HUDEP-2 (cell line): ENCODE data around the gene CDC34.
A peak's percentile ranks its signal among the peaks of the same experiment; 100 is the strongest.

Experiments used
- DNase-seq, 76 experiments: peaks; one replicate each; lab custom pipeline; 2025; ENCODE audit not compliant: unreplicated experiment in 76 of 76; lab: John Stamatoyannopoulos, UW

CDC34 gene

GRCh38 chr19:518598-519231, 12.8 kb upstream of the CDC34 start:
- DNase-seq = no peak

GRCh38 chr19:519449-519865, 12.1 kb upstream of the CDC34 start:
- no peak for DNase-seq

DNA sequence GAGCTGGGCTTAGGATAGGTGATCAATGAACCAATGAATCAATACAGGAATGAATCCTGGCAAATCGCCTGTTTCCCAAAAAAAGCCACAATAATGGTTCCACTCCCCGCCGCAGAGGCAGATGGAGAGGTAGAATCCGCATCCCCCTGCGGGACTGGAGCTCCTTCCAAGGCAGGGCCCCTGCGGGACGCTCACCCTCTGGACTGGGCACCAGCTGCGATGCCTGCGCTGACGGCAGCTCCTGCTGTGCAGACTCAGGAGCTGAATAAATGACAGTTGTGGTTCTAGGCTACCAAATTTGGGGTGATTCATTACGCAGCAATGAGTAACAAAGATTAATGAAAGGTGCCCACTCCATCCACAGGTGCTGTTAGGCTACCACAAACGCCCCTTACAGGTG, 8.8 kb upstream of the CDC34 start:
- no peak for DNase-seq

DNA sequence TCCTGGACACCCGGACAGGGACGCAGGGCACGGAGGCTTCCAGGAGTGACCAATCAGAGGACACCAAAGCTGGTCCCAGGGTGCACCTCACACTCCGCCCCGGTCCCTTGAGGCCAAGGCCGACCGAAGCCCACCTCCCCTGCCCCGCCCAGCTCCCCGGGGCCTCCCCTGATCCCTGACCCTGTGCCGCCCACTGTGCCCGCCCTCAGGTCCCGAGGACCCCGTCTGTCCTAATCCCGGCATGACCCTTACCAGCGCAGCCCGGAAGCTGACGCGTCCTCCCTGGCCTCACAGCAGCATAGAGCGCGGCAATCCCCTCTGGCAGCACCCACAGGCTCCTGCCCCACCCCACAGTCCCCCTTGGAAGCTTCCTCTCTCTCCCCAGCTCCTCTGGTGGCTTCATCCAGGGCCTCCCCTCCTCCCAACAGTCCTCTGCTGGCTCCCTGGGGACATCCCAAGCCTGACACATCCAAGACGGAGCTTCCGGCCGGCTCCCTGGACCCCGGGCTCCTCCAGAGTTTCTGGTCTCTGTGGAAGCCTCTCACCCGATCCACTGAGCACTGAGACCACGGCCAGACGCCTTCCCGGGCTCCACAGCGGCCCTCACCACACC, 7.4 kb upstream of the CDC34 start:
- no peak for DNase-seq

DNA sequence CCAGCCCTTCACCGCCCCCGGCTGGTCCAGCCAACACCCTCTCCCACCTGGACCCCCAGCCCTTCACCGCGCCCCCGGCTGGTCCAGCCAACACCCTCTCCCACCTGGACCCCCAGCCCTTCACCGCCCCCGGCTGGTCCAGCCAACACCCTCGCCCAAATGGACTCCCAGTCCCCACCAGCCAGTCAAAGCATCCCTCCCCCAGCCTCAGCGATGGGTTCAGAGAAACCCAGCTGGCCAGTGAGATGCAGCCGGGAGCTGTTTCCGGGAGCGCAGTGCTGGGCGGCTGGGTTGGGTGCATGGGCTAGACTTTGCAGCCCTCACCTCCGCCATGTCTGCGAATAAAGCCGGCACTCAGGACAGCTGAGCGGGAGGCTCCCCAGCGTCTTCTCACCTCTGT, 6.5 kb upstream of the CDC34 start:
- no peak for DNase-seq

DNA sequence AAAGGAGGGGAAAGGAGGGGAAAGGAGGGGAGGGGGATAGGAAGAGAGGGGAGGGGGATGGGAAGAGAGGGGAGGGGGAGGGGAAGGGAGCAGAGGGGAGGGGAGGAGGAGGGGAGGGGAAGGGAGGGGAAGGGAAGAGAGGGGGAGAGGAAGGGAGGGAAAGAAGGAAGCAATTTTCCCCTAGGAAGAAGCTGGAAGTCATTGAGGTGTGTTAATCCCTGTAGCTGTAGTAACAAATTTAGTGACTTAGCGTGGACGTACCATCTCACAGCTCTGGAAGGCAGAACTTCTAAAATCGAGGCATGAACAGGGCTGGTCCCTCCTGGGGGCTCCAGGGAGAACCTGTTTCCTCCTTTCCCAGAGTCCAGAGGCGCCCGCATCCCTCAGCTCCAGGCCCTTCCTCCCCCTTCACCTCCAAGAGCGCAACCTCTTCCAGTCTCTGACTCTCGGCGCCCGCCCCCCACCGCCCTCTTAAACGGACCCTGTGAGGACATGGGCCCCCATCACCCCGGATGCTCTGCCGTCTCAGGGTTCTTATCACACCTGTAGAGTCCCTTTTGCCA, 5.6 kb upstream of the CDC34 start:
- no peak for DNase-seq

GRCh38 chr19:530134-531008, 1.2 kb upstream of the CDC34 start:
- DNase-seq = no peak

DNA sequence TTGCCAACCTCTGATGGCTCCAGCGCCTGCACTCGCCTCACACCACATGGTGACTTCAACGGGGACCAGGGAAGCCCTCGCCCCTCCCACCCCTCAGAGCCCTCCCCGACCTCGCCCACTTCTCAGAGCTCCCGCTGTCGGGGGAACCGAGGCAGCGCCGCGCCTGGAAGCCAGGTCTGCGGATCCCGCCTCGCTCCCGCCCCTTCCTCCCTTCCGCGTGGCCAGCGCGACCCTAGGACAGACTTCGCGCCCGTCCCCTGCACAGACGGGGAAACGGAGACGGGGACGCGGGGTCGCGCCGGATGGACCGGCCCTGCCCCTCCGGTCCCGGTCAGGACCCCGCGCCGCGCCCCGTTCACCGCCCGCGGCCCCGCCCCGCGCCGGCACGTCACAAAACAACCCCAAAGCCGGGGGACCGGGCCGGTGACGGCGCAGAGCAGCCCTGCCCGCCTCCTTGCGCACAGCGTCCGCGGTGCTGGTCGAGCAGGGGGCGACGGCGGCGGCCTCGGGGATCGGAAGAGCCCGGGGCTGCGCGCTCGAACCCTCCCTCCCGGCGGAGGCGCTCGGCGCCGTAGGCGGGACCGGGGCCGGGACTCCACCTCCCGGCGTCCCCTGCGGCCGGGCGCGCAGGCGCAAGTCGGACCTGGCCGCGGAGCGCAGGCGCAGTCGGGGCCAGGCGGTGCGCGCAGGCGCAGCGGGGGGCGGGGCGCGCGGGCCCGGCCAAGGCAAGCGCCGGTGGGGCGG, 379 bp upstream of the CDC34 start:
- peak in 70 of 76 experiments; percentile 40 to 97 (median 82) for DNase-seq

- DNase-seq = peak in 57 of 76 experiments; percentile 6 to 85 (median 56)
Observed at GRCh38 chr19:532561-533363, 1.2 kb downstream of the CDC34 start.

DNA sequence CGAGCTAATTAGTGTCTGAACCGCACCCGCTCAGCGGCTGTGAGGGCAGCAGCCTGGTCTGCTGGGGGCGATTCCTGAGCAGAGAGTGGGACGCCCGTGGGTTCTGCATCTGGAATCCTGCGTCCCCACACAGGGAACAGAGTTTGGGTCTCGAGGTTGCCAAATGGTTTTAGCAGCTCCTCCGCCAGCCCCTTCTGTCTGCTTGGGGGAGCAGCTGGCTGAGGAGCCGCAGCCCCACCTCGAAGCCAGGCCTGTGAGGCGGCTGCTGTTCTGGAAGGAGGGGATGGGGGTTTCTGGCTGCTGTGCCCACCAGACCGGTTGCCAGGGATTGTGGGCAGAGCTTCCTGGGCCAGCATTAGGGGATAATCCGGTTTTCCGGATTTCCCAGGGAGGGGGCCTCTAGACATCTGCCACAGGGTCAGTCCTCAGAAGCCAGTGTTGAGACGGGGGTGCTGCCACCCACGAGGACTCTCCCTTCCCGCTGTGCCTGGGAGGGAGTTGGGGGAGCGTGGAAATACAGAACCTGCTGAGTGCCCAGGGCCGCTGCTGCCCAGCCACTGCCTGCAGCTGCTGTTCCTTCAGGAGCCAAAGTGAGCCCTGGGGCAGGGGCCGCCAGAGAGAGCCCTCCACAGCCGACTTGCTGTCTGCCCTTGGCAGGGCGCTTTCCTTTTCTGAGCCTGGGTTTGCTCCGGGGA, 2.0 kb downstream of the CDC34 start:
- no peak for DNase-seq

- DNase-seq = peak in 6 of 76 experiments; percentile 15 to 23 (median 20)
Observed at GRCh38 chr19:534088-534487, 2.5 kb downstream of the CDC34 start.

DNA sequence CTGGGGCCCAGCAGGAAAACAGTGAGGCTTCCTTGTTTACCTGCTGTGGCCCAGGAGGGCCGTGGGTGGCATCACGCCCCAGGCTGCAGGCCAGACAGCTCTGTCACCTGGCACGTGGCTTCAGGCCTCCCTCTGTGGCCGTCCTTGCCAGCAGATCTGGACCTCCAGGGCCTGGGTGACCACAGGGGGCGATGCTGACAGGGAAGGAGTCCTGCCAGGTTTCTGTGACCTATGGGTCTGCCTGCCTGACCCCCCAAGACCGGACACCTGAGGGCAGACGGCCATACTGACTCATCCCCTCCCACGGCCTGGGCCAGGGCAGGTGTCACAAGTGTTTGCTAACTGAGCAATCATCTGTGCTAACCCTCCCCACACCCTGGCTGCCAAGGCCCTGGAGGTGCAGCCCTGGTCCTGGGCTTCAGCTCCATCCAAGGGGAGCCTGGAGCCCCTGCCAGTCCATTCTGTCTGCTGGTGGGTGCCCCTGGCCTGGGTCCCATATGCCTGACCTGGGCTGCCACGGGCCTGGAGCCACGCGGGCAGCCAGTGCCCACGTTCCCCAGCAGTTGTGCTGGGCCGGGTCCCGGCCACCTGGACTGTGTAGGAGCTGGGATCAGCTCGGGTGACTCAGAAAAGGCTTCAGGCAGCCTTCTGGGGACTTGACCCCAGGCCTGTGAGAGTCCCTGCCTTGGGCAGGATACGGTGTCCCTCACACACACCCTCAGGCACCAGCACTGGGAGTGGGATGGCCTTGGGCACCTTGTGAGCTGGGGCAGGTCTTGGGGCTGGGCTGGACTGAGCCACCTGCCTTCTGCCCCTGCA, 3.7 kb downstream of the CDC34 start:
- DNase-seq = peak in 3 of 76 experiments; percentile 22 to 31 (median 27)

DNA sequence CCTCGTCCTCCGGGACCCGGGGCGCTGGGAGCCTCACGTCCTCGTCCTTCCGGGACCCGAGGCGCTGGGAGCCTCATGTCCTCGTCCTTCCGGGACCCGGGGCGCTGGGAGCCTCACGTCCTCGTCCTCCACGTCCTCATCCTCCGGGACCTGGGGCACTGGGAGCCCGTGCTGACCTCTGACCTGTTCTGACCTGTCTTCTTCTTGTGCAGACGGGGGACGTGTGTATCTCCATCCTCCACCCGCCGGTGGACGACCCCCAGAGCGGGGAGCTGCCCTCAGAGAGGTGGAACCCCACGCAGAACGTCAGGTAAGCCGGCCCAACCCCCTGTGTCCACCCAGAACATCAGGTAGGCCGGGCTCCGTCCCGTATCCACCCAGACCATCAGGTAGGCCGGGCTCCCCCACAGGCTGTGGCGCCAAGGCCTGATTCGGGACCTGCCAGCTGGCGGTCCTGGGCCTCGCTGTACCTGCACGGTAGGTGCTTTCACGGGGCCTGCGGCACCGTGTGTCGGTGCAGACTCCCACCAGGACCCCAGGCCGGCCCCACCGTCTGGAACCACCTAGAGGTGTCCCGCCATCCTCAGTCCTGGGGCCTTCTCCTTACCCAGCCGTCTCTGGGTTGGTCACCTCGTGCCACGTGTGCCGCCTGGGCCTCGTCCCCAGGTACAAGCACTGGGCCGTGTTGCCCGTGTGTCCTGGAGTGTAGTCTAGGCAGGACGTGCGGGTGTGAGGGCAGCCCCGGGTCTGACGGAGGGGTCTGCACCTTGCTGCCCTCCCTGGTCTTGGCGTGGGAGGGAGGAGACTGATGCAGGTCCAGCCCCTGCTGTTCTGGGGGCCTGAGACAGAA, 4.7 kb downstream of the CDC34 start:
- DNase-seq = no peak

DNA sequence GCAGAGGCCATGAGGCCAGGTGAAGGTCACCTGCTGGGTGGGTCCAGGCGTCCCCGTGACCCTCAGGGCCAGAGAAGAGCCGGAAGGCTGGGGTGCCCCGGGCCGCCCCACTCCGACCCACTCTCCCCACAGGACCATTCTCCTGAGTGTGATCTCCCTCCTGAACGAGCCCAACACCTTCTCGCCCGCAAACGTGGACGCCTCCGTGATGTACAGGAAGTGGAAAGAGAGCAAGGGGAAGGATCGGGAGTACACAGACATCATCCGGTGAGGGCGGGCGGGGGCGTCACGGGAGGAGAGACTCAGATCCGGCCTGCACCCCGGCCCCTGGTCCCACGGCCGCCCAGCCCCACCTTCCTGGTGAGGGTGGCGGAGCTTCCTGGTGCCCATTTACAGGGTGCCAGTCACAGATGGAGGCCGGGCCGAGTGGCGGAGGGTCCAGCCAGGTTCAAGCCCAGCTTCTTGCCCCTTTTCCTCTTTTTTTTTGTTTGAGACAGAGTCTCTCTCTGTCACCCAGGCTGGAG, 5.4 kb downstream of the CDC34 start:
- no peak for DNase-seq

DNA sequence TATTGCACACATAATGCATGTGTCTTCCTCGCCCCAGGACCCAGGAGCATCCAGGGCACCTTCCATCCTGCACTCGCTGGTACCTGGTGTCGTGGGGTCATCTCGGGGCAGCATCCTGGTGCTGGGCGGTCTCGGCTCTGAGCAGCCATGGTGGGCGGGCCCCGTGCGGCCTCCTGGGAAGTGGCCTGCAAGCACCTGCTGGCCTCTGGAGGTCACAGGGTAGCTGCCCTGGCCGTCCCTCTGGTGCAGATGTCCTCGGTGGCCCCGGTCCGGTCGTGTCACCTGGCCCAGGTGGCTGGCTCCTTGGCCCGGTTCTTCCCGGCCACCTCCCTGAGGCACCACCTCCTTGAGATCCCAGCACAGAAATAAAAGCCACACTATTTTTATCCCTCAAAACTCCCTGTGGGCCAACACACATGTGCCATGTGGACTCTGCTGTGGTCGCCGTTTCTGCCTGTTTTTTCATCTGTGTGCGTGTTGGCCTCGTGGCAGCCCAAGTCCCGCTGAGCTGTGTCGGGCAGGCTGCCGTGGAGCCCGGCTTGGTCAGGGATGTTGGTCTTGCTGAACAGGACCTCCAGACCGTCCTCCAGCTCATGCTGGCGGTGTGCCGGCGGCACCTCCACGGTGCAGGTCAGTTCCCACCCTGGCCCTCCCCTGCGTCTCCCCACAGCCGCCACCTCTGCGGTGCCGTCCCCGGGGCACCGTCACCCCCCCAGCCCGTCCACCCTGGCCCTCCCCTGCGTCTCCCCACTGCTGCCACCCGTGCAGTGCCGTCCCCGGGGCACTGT, 7.3 kb downstream of the CDC34 start:
- no peak for DNase-seq

- DNase-seq = no peak
Observed at GRCh38 chr19:539429-540030, 8.0 kb downstream of the CDC34 start.
